Stomach (tissue), 4 donors: Measurements from ENCODE around the gene TRAK1.

Experiments
- CTCF ChIP-seq, 7 experiments: fragments of 450-650 bp in 4 of 7; fragments of 200-600 bp in 3 of 7; sonication (generic) in 3 of 7; IDR thresholded peaks; one replicate each; pipeline ENCODE4 v1.5.1; 2016 to 2019; ENCODE audit warnings: antibody characterized with exemption in 7 of 7, control low read depth in 2 of 7, mild to moderate bottlenecking in 1 of 7
- POLR2A ChIP-seq, 4 donors: fragments of 450-650 bp; IDR thresholded peaks; one replicate each; pipeline ENCODE4 v1.6.1; 2016; ENCODE audit warnings: antibody characterized with exemption in 4 of 4, control low read depth in 2 of 4, mild to moderate bottlenecking in 1 of 4, moderate library complexity in 1 of 4

GRCh38 chr3:42143440-42143839, 52.3 kb downstream of the TRAK1 start:
- no peak for TF ChIP-seq CTCF (IDR thresholded peaks at IDR 0.05)
- TF ChIP-seq POLR2A (IDR thresholded peaks at IDR 0.05): no peak
